Measurements from ENCODE around the gene ANKFN1.

DNA sequence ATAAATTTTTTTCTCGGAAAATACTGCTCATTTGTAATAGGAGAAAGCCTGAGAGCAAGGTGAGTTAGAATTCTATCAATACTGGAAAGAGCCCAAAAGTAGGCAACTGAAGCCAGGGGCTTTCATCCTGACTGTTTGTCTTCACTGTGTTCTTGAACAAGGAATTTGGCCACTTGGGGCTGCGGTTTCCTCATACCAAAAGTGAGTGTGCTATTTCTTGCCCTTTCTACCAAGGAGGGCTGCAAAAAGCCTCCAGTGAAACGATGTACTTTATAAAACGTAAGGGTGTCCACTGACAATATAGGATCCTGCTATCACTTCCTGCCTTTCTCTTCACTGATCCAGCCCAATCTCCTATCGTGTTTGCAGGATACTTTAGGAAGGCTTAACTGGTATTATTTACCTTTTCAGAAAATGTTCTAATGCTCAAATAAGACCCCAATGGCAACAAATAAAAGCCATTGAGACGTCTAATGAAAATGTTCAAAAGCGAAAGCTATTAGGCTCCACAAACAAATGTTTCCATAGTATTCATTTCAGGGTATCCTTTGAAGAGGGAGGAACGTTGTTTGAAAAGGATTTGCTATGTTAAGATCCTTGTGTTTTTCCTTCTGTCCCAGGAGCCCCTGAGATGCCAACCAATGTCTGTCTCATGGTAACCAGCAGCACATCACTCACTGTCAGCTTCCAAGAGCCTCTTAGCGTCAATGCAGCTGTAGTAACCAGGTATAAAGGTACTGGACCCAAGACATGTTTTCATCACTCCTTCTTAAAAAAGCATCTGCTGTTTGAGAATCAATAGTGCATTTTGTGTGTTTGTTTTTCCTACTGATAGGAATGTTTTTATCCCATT, 220.9 kb downstream of the ANKFN1 start:
- TF ChIP-seq, protein P1, sequence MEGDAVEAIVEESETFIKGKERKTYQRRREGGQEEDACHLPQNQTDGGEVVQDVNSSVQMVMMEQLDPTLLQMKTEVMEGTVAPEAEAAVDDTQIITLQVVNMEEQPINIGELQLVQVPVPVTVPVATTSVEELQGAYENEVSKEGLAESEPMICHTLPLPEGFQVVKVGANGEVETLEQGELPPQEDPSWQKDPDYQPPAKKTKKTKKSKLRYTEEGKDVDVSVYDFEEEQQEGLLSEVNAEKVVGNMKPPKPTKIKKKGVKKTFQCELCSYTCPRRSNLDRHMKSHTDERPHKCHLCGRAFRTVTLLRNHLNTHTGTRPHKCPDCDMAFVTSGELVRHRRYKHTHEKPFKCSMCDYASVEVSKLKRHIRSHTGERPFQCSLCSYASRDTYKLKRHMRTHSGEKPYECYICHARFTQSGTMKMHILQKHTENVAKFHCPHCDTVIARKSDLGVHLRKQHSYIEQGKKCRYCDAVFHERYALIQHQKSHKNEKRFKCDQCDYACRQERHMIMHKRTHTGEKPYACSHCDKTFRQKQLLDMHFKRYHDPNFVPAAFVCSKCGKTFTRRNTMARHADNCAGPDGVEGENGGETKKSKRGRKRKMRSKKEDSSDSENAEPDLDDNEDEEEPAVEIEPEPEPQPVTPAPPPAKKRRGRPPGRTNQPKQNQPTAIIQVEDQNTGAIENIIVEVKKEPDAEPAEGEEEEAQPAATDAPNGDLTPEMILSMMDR (CRISPR knock-in tag; IDR thresholded peaks at IDR 0.05) = no peak
- TF ChIP-seq, protein P2, sequence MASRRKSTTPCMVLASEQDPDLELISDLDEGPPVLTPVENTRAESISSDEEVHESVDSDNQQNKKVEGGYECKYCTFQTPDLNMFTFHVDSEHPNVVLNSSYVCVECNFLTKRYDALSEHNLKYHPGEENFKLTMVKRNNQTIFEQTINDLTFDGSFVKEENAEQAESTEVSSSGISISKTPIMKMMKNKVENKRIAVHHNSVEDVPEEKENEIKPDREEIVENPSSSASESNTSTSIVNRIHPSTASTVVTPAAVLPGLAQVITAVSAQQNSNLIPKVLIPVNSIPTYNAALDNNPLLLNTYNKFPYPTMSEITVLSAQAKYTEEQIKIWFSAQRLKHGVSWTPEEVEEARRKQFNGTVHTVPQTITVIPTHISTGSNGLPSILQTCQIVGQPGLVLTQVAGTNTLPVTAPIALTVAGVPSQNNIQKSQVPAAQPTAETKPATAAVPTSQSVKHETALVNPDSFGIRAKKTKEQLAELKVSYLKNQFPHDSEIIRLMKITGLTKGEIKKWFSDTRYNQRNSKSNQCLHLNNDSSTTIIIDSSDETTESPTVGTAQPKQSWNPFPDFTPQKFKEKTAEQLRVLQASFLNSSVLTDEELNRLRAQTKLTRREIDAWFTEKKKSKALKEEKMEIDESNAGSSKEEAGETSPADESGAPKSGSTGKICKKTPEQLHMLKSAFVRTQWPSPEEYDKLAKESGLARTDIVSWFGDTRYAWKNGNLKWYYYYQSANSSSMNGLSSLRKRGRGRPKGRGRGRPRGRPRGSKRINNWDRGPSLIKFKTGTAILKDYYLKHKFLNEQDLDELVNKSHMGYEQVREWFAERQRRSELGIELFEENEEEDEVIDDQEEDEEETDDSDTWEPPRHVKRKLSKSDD (CRISPR knock-in tag; IDR thresholded peaks at IDR 0.05; ENCODE audit: low read depth) = no peak
- TF ChIP-seq JDP2 (CRISPR knock-in tag; IDR thresholded peaks at IDR 0.05; ENCODE audit: borderline replicate concordance) = no peak
- TF ChIP-seq POLR2A (IDR thresholded peaks at IDR 0.05; ENCODE audit: insufficient read depth in 1 of 2, low read depth in 2 of 2, low read length in 2 of 2) = no peak
- TF ChIP-seq, protein P3, sequence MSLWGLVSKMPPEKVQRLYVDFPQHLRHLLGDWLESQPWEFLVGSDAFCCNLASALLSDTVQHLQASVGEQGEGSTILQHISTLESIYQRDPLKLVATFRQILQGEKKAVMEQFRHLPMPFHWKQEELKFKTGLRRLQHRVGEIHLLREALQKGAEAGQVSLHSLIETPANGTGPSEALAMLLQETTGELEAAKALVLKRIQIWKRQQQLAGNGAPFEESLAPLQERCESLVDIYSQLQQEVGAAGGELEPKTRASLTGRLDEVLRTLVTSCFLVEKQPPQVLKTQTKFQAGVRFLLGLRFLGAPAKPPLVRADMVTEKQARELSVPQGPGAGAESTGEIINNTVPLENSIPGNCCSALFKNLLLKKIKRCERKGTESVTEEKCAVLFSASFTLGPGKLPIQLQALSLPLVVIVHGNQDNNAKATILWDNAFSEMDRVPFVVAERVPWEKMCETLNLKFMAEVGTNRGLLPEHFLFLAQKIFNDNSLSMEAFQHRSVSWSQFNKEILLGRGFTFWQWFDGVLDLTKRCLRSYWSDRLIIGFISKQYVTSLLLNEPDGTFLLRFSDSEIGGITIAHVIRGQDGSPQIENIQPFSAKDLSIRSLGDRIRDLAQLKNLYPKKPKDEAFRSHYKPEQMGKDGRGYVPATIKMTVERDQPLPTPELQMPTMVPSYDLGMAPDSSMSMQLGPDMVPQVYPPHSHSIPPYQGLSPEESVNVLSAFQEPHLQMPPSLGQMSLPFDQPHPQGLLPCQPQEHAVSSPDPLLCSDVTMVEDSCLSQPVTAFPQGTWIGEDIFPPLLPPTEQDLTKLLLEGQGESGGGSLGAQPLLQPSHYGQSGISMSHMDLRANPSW (CRISPR knock-in tag; IDR thresholded peaks at IDR 0.05; ENCODE audit: borderline replicate concordance) = no peak
- TF ChIP-seq FOSL1 (CRISPR knock-in tag; IDR thresholded peaks at IDR 0.05; ENCODE audit: borderline replicate concordance) = no peak
- TF ChIP-seq PPARG (CRISPR knock-in tag; conservative IDR thresholded peaks at IDR 0.05) = no peak

Data from HepG2 (cell line).